Suppressor macrophage (primary cell): ENCODE measurements around the gene OR2G2.

Source experiments
- DNase-seq, 4 experiments: peaks; one replicate each; pipeline ENCODE4 v3.0.0-alpha.2; 2020 to 2022
- total RNA-seq, 17 experiments: gene quantifications; one replicate each; lab custom pipeline; 2026; ENCODE audit warnings: mixed read lengths in 6 of 17, inconsistent platforms in 3 of 17; lab: John Stamatoyannopoulos, UW

The OR2G2 gene
- 0 to 0.77 (median 0) reads per million in 17 experiments for total RNA-seq

- DNase-seq: no peak
Observed at GRCh38 chr1:247588060-247588459, at the start of gene OR2G2. TSS of gene OR2G2 (plus strand) at chr1:247588360. CDS start at chr1:247588360, 0 bp downstream.

GRCh38 chr1:247538561-247538960, 49.6 kb upstream of the OR2G2 start:
- DNase-seq: no peak

GRCh38 chr1:247539215-247539614, 48.9 kb upstream of the OR2G2 start:
- no peak for DNase-seq

GRCh38 chr1:247540581-247540980, 47.6 kb upstream of the OR2G2 start:
- no peak for DNase-seq

- DNase-seq: peak; percentile 24 to 65 (median 42)
Observed at GRCh38 chr1:247542811-247543210, 45.3 kb upstream of the OR2G2 start.

- peak in 1 of 4 experiments; percentile 8 for DNase-seq
Observed at GRCh38 chr1:247548092-247548491, 40.1 kb upstream of the OR2G2 start.

- DNase-seq: peak; percentile 17 to 62 (median 50)
Observed at GRCh38 chr1:247548769-247549182, 39.4 kb upstream of the OR2G2 start, which contains the start of gene GCSAML. TSS of gene GCSAML (plus strand) at chr1:247549134. CDS start at chr1:247549192, 58 bp downstream.

GRCh38 chr1:247551721-247552120, 36.4 kb upstream of the OR2G2 start:
- no peak for DNase-seq

GRCh38 chr1:247552231-247552630, 35.9 kb upstream of the OR2G2 start:
- no peak for DNase-seq

- DNase-seq: no peak
Observed at GRCh38 chr1:247557926-247558674, 30.1 kb upstream of the OR2G2 start.

- no peak for DNase-seq
Observed at GRCh38 chr1:247561711-247562110, 26.4 kb upstream of the OR2G2 start.

- no peak for DNase-seq
Observed at GRCh38 chr1:247562198-247562597, 26.0 kb upstream of the OR2G2 start.

GRCh38 chr1:247574236-247574635, 13.9 kb upstream of the OR2G2 start:
- DNase-seq: no peak

GRCh38 chr1:247574664-247575063, 13.5 kb upstream of the OR2G2 start:
- peak in 2 of 4 experiments; percentile 2 to 3 for DNase-seq

- DNase-seq: peak; percentile 5 to 73 (median 48)
Observed at GRCh38 chr1:247576514-247576913, 11.6 kb upstream of the OR2G2 start.

- no peak for DNase-seq
Observed at GRCh38 chr1:247578946-247579460, 9.2 kb upstream of the OR2G2 start.

- no peak for DNase-seq
Observed at GRCh38 chr1:247605286-247605685, 17.1 kb downstream of the OR2G2 start, which contains the start of gene OR2G3. TSS of gene OR2G3 (plus strand) at chr1:247605586. CDS start at chr1:247605586, 0 bp downstream.

GRCh38 chr1:247613405-247613804, 25.2 kb downstream of the OR2G2 start:
- DNase-seq: no peak

- no peak for DNase-seq
Observed at GRCh38 chr1:247614625-247615024, 26.5 kb downstream of the OR2G2 start.

GRCh38 chr1:247627951-247628350, 39.8 kb downstream of the OR2G2 start:
- DNase-seq: no peak

- peak in 3 of 4 experiments; percentile 3 to 29 (median 10) for DNase-seq
Observed at GRCh38 chr1:247638011-247638410, 49.9 kb downstream of the OR2G2 start.

GRCh38 chr1:247638781-247639180, 50.6 kb downstream of the OR2G2 start:
- DNase-seq: no peak
